NCI-H2171 (cell line): ENCODE data around the gene PIGU.
"Not testable (repeated sequence)": the region's sequence is repeated elsewhere in the genome, so short reads cannot be mapped to it uniquely, and the experiment has no call there.

Experiments
- DNase-seq: peaks from one replicate; lab custom pipeline; 2025; lab: John Stamatoyannopoulos, UW

The PIGU gene

GRCh38 chr20:34706912-34707784 lies 30.3 kb upstream of the PIGU start:
- no peak for DNase-seq

DNA sequence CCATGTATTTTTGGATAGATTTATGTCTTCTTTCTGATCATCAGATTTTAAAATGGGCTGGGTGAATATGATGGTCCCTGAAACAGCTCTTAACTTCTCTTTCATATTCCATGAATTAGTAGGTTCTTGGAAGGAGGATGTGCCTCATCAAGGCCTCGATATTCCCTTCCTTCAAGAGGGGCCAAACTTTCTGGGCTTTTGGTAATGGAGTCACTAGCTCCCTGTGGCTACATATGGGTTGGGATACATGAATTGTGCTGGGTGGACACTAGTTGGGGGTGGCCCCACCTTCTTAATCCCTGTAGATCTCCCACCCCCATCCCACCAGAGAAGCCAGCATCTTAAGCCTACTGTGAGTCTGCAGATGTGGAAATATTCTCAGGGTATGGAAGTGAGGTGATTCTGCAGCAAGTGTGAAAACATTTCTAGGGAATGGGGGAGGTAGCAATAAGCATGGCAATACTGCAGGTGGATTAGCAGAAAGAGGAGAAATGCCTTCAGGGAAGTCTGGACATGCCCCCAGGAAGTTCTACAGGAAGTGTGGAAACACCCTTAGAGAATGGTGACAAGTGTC lies 29.5 kb upstream of the PIGU start:
- DNase-seq = no peak

- no peak for DNase-seq
Measured at GRCh38 chr20:34705397-34706301, 28.8 kb upstream of the PIGU start.

DNA sequence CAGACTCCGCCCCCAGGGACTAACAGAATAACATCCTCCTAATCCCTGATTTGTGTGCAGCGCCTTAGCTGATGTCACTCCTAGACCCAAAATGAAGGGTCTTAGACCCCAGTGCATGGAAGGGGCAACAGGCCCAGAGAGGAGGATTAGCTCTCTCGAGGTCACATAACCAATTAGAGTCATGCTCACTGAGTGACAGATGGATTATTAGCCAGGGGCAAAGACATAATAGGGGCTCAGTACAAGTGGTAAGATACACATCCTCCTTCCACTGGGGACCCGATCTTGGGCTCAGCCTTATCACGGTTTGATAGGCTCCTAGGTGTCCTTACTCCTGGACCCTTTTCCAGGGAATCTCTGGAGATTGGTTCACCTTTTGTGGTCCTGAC lies 28.1 kb upstream of the PIGU start:
- no peak for DNase-seq

DNA sequence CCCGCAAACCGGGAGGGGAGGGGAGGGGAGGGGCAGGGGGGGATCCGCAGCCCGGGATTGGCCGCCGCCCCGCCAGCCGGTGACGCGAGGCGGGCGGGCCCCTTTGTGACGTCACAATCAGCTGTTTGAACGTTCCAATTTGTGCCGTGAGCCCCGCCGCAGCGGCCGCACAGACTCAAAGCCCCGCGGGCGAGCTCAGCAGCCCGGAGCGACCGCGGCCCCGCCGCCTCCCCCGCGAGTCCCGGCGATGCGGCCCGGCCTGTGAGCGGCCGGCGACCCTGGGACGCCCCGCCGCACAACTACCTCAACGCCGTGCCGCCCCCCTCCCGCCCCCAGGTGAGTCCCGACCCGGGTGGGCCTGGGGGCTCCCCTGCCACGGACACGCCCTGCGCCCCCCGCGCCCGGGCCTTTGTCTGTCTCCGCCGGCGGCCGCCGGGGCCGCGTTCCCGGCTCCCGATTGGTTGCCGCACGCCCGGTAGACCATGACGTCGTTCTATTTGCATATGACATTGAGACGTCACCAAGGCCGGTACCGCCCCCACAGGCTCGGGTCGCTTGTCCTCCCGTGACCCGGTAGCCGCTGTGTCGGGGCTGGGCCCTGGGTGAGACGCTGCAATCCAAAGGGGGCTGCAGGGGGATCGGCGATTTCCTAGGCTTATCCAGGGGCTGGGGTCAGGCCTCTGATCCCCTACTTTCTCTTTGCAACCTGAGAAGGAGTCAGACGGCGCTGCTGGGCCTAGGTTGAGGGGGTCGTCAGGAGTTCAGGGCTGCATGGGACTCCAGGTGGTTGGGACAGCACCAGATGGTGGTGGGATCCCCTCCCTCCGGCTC lies 27.5 kb upstream of the PIGU start, which contains the start of gene TP53INP2:
TSS of gene TP53INP2 (plus strand) at position 168 of the 831 bp plus-strand sequence. CDS start 4,396 bp downstream, outside the sequence.
- DNase-seq = peak; percentile 95

GRCh38 chr20:34703424-34704176 lies 26.7 kb upstream of the PIGU start:
- no peak for DNase-seq

DNA sequence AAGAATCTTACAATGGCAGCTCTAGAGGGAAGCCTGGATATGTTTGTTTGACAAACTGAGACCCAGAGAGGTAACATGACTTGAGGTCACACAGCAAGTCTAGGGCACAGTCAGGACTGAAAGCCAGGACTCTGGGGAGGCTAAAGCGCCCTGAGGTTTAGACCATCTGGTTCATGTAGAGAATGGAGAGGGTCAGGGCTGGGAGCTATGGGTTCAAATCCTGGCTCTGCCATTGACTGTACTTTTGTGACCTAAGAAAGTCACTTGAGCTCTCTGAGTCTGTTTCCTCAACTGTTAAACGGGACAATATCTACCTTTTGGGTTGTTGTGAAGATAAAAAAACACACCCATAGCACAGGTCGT lies 26.1 kb upstream of the PIGU start:
- no peak for DNase-seq

GRCh38 chr20:34701405-34702085 lies 24.7 kb upstream of the PIGU start:
- DNase-seq = no peak

DNA sequence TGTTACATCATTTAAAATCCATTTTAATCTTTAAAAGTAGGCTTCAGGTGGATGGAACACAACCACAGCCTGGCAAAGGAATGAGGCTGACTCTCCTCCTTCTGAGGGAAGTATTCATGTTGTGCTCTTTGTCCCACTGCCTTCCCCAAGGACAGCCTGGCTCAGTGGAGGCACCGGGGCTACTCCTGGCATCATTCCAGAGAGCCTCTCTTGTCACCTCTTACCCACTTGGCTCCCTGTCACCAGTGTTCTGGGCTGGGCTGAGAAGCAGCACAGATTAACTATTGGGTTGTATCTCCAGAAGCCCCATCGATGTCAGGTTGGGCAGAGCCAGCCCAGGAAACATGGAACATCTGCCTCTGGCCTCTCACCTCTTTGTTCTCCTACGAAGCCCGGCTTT lies 16.5 kb upstream of the PIGU start:
- DNase-seq = no peak

DNA sequence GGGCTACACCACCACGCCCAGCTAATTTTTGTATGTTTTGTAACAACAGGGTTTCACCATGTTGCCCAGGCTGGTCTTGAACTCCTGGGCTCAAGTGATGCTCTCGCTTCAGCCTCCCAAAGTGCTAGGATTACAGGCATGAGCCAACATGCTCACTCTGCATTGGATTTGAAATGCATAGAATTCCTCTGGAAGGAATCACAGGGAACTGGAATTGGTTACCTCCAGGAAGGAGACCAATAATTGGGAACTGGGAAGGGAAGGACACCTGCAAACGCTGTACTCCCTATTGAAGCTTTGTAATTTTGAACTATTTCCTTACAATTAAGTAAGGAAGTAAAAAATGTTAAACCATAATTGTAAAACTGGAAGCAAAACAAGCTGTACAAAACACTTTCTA lies 14.9 kb upstream of the PIGU start:
- DNase-seq = no peak

- no peak for DNase-seq
Measured at GRCh38 chr20:34689486-34689885, 12.6 kb upstream of the PIGU start.

DNA sequence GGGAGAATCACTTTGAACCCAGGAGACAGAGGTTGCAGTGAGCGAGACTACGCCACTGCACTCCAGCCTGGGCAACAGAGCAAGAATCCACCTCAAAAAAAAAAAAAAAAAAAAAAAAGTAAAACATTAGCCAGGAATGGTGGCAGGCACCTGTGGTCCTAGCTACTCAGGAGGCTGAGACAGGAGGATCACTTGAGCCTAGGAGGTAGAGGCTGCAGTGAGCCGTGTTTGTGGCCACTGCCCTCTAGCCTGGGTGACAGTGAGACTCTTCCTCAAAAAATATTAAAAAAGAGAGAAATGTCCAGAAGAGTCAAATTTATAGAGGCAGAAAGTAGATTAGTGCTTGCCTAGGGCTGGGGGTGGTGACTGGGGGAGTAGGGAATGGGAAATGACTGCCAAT lies 6.8 kb upstream of the PIGU start:
- DNase-seq = no peak

- no peak for DNase-seq
Measured at GRCh38 chr20:34680586-34681175, 3.8 kb upstream of the PIGU start.

GRCh38 chr20:34675993-34676641 lies 775 bp downstream of the PIGU start:
- DNase-seq = no peak

GRCh38 chr20:34675561-34675960 lies 1.3 kb downstream of the PIGU start:
- DNase-seq = no peak

DNA sequence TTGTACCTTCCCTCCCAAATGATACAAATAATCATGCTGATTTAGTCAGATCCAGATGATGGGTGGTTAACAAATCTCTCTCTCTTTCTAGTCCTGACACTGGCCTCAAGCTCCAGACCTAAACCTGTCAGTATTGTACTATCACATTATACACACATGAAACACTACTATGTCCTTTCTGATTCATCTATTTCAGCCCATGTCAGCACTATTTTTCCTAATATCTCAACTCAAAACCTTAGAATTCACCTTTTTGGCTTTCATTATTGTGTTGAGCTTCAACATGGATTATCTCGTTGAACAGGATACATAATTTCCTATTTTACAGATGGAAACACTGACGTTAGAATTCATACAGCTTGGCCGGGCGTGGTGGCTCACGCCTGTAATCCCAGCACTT lies 3.5 kb downstream of the PIGU start:
- DNase-seq = no peak

GRCh38 chr20:34669094-34669493 lies 7.8 kb downstream of the PIGU start:
- no peak for DNase-seq

- DNase-seq = not testable (repeated sequence)
Measured at GRCh38 chr20:34664751-34665150, 12.1 kb downstream of the PIGU start.

DNA sequence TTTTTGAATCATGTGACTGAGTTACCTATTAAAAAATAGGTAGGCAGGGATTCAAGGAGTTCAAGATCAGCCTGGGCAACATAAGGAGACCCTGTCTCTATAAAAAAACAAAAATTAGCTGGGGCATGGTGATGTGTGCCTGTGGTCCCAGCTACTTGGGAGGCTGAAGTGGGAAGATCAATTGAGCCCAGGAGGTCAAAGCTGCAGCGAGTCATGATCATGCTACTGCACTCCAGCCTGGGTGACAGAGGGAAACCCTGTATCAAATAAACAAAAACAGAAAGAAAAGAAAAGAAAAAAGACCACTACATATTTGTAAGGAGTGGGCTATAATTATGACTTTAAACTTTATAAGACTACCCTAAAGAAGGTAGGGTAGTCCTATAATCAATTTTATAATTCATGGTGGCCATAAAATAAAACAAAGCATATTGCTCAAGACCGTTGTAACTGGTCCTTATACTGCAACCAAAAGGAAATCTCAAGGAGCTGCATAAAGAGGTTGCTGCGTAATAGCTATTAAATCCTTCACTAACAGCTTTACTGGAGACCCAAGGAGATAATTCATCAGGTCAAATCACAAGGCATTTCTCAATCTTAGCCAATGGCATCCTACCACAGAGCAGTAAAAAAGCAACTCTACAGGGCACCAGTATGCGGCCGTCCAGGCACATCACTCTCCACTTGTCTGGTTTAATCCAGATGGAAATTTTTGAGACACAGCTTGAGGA lies 13.5 kb downstream of the PIGU start:
- DNase-seq = no peak
